ENCODE data around the gene ELAC2.

DNA sequence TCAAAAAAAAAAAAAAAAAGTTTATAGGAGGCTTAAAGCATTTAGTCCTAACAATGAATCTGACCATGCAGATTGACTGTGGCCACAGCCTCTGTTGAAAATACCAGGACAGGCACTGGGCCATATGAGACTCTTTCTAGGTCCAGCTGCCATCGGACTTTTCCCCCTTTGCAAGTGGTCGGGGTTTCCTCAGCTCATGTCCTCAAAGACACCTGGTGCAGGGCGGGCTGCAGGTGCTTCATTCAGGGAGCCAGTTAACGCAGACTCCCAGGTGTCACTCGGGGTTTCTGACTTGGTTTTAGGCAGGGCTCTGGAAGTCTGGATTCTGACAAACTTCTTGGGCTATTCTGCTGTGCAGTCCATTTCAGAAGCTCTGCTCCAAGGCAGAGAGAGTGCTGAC lies 20.9 kb downstream of the ELAC2 start:
- TF ChIP-seq, protein P1, sequence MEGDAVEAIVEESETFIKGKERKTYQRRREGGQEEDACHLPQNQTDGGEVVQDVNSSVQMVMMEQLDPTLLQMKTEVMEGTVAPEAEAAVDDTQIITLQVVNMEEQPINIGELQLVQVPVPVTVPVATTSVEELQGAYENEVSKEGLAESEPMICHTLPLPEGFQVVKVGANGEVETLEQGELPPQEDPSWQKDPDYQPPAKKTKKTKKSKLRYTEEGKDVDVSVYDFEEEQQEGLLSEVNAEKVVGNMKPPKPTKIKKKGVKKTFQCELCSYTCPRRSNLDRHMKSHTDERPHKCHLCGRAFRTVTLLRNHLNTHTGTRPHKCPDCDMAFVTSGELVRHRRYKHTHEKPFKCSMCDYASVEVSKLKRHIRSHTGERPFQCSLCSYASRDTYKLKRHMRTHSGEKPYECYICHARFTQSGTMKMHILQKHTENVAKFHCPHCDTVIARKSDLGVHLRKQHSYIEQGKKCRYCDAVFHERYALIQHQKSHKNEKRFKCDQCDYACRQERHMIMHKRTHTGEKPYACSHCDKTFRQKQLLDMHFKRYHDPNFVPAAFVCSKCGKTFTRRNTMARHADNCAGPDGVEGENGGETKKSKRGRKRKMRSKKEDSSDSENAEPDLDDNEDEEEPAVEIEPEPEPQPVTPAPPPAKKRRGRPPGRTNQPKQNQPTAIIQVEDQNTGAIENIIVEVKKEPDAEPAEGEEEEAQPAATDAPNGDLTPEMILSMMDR (IDR thresholded peaks at IDR 0.05; ENCODE audit: insufficient read depth, low read length, poor library complexity, severe bottlenecking), result no peak
- no peak for TF ChIP-seq EZH2phosphoT487 (conservative IDR thresholded peaks at IDR 0.05; ENCODE audit: low read length)
